Stimulated activated CD4-positive, alpha-beta T cell treated with anti-CD3 and anti-CD28 coated beads, Interleukin-15, amount 100 ng/mL, for 24 hours (primary cell): ENCODE results near the gene PADI6.
A peak's percentile ranks its signal among the peaks of the same experiment; 100 is the strongest.
"Not testable (repeated sequence)": the region's sequence is repeated elsewhere in the genome, so short reads cannot be mapped to it uniquely, and the experiment has no call there.

Experiments used
- DNase-seq: peaks from one replicate; pipeline ENCODE4 v3.0.0-alpha.2; 2020

Gene PADI6

GRCh38 chr1:17405898-17406759 lies 34.1 kb downstream of the PADI6 start:
- DNase-seq: peak; percentile 59

GRCh38 chr1:17406760-17407475 lies 34.9 kb downstream of the PADI6 start:
- DNase-seq: not testable (repeated sequence)

GRCh38 chr1:17407786-17408514 lies 36.0 kb downstream of the PADI6 start:
- DNase-seq: not testable (repeated sequence)

- DNase-seq: no peak
Observed at GRCh38 chr1:17409391-17409811, 37.4 kb downstream of the PADI6 start.

- DNase-seq: no peak
Observed at GRCh38 chr1:17412093-17412870, 40.3 kb downstream of the PADI6 start.

GRCh38 chr1:17414022-17414421 lies 42.0 kb downstream of the PADI6 start:
- no peak for DNase-seq

- DNase-seq: no peak
Observed at GRCh38 chr1:17416389-17416788, 44.4 kb downstream of the PADI6 start.

- peak; percentile 69 for DNase-seq
Observed at GRCh38 chr1:17419626-17420328, 47.8 kb downstream of the PADI6 start.

GRCh38 chr1:17420391-17420918 lies 48.5 kb downstream of the PADI6 start:
- no peak for DNase-seq

- DNase-seq: no peak
Observed at GRCh38 chr1:17422461-17422860, 50.5 kb downstream of the PADI6 start.

GRCh38 chr1:17423781-17424245 lies 51.8 kb downstream of the PADI6 start:
- DNase-seq: no peak

- no peak for DNase-seq
Observed at GRCh38 chr1:17425806-17426600, 54.0 kb downstream of the PADI6 start.

- DNase-seq: no peak
Observed at GRCh38 chr1:17427696-17428660, 56.0 kb downstream of the PADI6 start.

- DNase-seq: no peak
Observed at GRCh38 chr1:17429183-17429582, 57.2 kb downstream of the PADI6 start.

- DNase-seq: no peak
Observed at GRCh38 chr1:17432412-17432811, 60.4 kb downstream of the PADI6 start.

- no peak for DNase-seq
Observed at GRCh38 chr1:17433261-17433660, 61.3 kb downstream of the PADI6 start.

GRCh38 chr1:17434016-17434415 lies 62.0 kb downstream of the PADI6 start:
- no peak for DNase-seq

GRCh38 chr1:17434601-17435000 lies 62.6 kb downstream of the PADI6 start:
- DNase-seq: no peak

- no peak for DNase-seq
Observed at GRCh38 chr1:17436380-17437174, 64.6 kb downstream of the PADI6 start.
